HL-60 (cell line): ENCODE measurements around the gene PLEKHG4B.

Experiments used
- CTCF ChIP-seq: IDR thresholded peaks from one replicate; pipeline ENCODE4 v1.5.1; 2011; ENCODE audit warnings: low read length, control low read depth, inconsistent platforms; ENCODE audit not compliant: insufficient read depth
- SPI1 ChIP-seq: IDR thresholded peaks from 2 replicates; pipeline ENCODE4 v1.6.1; 2012; ENCODE audit warnings: low read depth, mild to moderate bottlenecking, borderline replicate concordance

DNA sequence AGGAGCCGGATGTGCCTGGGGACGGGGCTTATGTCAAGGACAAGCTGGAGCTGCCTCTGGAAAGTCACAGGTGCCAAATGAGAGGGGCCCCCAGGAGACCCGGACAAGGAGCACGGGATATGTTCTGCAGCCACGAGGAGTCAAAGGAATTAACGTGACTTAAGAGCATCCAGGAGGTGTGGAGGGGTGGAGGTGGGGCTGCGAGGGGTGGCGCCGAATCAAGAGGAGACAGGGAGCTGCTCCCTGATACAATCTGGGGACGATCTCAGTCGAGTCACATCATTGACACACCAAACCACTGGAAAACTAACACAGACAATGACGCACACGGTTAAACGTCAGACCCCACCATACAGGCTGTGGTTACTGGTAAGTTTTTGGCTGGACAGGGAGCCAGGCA is 115.6 kb downstream of the PLEKHG4B start:
- TF ChIP-seq CTCF (no peak), SPI1 (no peak)
